ENCODE results near the gene FLNB.
A peak's percentile ranks its signal among the peaks of the same experiment; 100 is the strongest.

Gene FLNB

DNA sequence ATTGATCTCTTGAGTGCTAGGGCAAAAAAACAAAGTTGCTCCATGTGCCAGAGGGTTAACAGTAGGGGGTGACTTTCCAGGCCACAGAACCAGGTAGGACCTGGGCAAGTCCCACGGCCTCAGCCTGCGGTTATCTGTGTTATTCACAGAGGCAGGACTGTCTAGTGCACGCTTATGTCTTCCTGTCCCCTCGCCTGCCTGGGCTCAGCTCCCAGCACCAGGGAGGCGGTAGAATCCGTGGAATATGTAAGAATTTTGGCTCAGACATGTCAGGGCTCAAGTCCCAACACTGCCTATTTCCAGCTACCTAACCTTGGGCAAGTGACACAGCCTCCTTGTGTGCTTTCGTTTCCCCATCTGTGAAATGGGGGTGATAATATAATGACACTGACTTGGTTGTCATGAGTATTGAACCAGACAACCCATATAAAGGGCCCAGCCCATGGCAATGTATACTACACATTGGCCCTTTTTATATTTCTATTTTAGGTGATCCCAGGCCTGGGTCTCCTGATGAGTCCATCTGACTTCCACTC is 44.3 kb upstream of the FLNB start:
- Histone ChIP-seq H3K4me2 (ENCODE audit: insufficient read depth, low read length, poor library complexity, severe bottlenecking) (no peak overlapping the region), H2BK15ac (ENCODE audit: low read length) (no peak overlapping the region)

DNA sequence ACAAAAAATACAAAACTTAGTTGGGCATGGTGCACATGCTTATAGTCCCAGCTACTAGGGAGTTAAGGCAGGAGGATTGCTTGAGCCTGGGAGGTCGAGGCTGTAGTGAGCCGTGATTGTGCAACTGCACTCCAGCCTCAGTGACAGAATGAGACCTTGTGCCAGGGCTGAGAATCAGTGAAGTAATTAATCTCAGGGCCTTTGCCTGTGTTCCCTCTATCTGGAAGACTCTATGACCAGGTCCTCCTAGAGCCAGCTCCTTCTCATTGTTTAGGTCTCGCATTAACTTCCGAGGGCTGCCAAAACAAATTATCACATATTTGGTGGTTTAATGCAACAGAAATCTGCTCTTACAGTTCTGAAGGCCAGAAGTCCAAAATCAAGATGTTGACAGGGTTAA is 41.4 kb upstream of the FLNB start:
- no peaks in the 10 kb centered on the region for H3K9me3 ChIP-seq (replicated peaks in 1 of 2; ENCODE audit: control insufficient read depth in 2 of 2, insufficient read depth in 1 of 2, low read depth in 1 of 2, low read length in 2 of 2)
- no peak overlapping the region for H4K8ac ChIP-seq (ENCODE audit: low read depth, low read length)
- H2BK12ac ChIP-seq (ENCODE audit: low read length) = no peak overlapping the region
- H2BK120ac ChIP-seq (ENCODE audit: low read depth, low read length) = no peak overlapping the region
- no peak overlapping the region for H3K4me3 ChIP-seq (ENCODE audit: low read length in 2 of 2)
- H2AFZ ChIP-seq (ENCODE audit: low read length) = no peak overlapping the region
- no peak overlapping the region for H4K91ac ChIP-seq (ENCODE audit: low read depth, low read length, poor library complexity)
- peaks cover 4 to 8% of the 10 kb centered on the region in 2 donors for H3K4me1 ChIP-seq (ENCODE audit: control insufficient read depth in 2 of 2, insufficient read depth in 1 of 2, low read depth in 1 of 2, low read length in 2 of 2)
- no peaks in the 10 kb centered on the region for H3K79me1 ChIP-seq (ENCODE audit: low read depth, low read length)
- H2BK15ac ChIP-seq (ENCODE audit: low read length) = no peak overlapping the region
- H3K4ac ChIP-seq (ENCODE audit: low read length) = no peak overlapping the region
- H3K9ac ChIP-seq (ENCODE audit: low read depth, low read length, poor library complexity) = no peak overlapping the region
- H3K23ac ChIP-seq (ENCODE audit: low read depth, low read length, poor library complexity) = no peak overlapping the region
- H3K4me2 ChIP-seq (ENCODE audit: insufficient read depth, low read length, poor library complexity, severe bottlenecking) = no peak overlapping the region
- DNase-seq (ENCODE audit: low spot score) = no peak
- no peak overlapping the region for H2AK5ac ChIP-seq (ENCODE audit: low read depth, low read length)
- H3K36me3 ChIP-seq (replicated peaks in 1 of 2; ENCODE audit: control insufficient read depth in 2 of 2, insufficient read depth in 2 of 2, low read length in 2 of 2) = no peaks in the 10 kb centered on the region
- H3K27ac ChIP-seq (replicated peaks; ENCODE audit: low read length) = no peak overlapping the region
- no peak overlapping the region for H3K18ac ChIP-seq (ENCODE audit: low read length)
- no peaks in the 10 kb centered on the region for H3K27me3 ChIP-seq (ENCODE audit: control insufficient read depth in 3 of 3, insufficient read depth in 3 of 3, low read depth in 1 of 3, low read length in 3 of 3)
- H2BK5ac ChIP-seq (ENCODE audit: low read length) = no peak overlapping the region
- WGBS, 2 donors (ENCODE audit: extremely low coverage in 2 of 2, insufficient read length in 2 of 2, insufficient replicate concordance in 1 of 2) = no CpG with 5 or more reads among the region's 4 CpGs
- no peak overlapping the region for H3K14ac ChIP-seq (ENCODE audit: low read length)

More for the DNA sequence above, 44.3 kb upstream of the FLNB start:
- Histone ChIP-seq H3K79me1 (ENCODE audit: low read depth, low read length) (no peaks in the 10 kb centered on the region), H3K27ac (replicated peaks; ENCODE audit: low read length) (no peak overlapping the region), H3K18ac (ENCODE audit: low read length) (no peak overlapping the region), H3K4ac (ENCODE audit: low read length) (no peak overlapping the region), H2AFZ (ENCODE audit: low read length) (no peak overlapping the region), H3K9me3 (replicated peaks in 1 of 2; ENCODE audit: control insufficient read depth in 2 of 2, insufficient read depth in 1 of 2, low read depth in 1 of 2, low read length in 2 of 2) (no peaks in the 10 kb centered on the region), H3K9ac (ENCODE audit: low read depth, low read length, poor library complexity) (no peak overlapping the region), H3K36me3 (replicated peaks in 1 of 2; ENCODE audit: control insufficient read depth in 2 of 2, insufficient read depth in 2 of 2, low read length in 2 of 2) (no peaks in the 10 kb centered on the region), H2AK5ac (ENCODE audit: low read depth, low read length) (no peak overlapping the region), H2BK5ac (ENCODE audit: low read length) (no peak overlapping the region), H3K23ac (ENCODE audit: low read depth, low read length, poor library complexity) (no peak overlapping the region), H3K14ac (ENCODE audit: low read length) (peak overlapping the region; percentile 40), H4K8ac (ENCODE audit: low read depth, low read length) (no peak overlapping the region), H3K4me3 (ENCODE audit: low read length in 2 of 2) (no peak overlapping the region), H2BK120ac (ENCODE audit: low read depth, low read length) (no peak overlapping the region), H3K27me3 (ENCODE audit: control insufficient read depth in 3 of 3, insufficient read depth in 3 of 3, low read depth in 1 of 3, low read length in 3 of 3) (no peaks in the 10 kb centered on the region), H4K91ac (ENCODE audit: low read depth, low read length, poor library complexity) (no peak overlapping the region), H2BK12ac (ENCODE audit: low read length) (no peak overlapping the region), H3K4me1 (ENCODE audit: control insufficient read depth in 2 of 2, insufficient read depth in 1 of 2, low read depth in 1 of 2, low read length in 2 of 2) (peaks cover 5 to 10% of the 10 kb centered on the region in 2 donors)
- no CpG with 5 or more reads among the region's 7 CpGs for WGBS, 2 donors (ENCODE audit: extremely low coverage in 2 of 2, insufficient read length in 2 of 2, insufficient replicate concordance in 1 of 2)
- no peak for DNase-seq (ENCODE audit: low spot score)

DNA sequence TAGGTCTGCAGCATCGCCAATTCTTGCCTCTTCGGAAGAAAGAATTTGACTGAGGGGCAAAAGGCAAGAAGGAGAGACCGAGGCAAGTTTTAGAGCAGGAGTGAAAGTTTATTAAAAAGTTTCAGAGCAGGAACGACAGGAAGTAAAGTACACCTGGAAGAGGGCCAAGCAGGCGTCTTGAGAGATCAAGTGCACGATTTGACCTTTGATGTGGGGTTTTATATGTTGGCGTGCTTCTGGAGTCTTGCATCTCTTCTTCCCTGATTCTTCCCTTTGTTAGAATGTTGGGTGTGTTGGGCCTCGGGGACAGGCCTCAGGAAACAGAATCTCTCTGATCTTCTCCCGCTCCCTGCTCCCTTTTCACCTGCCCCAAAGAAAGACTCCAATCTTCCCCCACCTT is 40.6 kb upstream of the FLNB start:
- WGBS, 2 donors (ENCODE audit: extremely low coverage in 2 of 2, insufficient read length in 2 of 2, insufficient replicate concordance in 1 of 2) = no CpG with 5 or more reads among the region's 9 CpGs
- no peak overlapping the region for H3K23ac ChIP-seq (ENCODE audit: low read depth, low read length, poor library complexity)
- H3K79me1 ChIP-seq (ENCODE audit: low read depth, low read length) = no peaks in the 10 kb centered on the region

DNA sequence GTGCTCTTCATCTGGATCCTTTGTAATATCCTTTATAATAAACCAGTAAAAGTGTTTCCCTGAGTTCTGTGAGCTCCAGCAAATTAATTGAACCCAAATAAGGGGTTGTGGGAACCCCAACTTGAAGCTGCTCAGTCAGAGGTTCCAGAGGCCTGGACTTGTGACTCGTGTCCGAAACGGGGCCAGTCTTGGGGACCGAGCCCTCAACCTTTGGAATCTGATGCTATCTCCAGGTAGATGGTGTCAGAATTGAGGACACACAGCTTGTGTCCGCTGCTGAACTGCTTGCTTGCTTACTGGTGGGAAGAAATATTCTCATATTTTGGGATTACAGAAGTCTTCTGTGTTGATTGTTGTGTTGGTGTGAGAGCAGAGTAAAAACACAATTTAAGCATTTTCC is 39.7 kb upstream of the FLNB start:
- no peak for DNase-seq (ENCODE audit: low spot score)
- no peak overlapping the region for H2BK15ac ChIP-seq (ENCODE audit: low read length)
- no peaks in the 10 kb centered on the region for H3K9me3 ChIP-seq (replicated peaks in 1 of 2; ENCODE audit: control insufficient read depth in 2 of 2, insufficient read depth in 1 of 2, low read depth in 1 of 2, low read length in 2 of 2)
- no peak overlapping the region for H3K27ac ChIP-seq (replicated peaks; ENCODE audit: low read length)
- H3K23ac ChIP-seq (ENCODE audit: low read depth, low read length, poor library complexity) = no peak overlapping the region
- no peak overlapping the region for H3K4me2 ChIP-seq (ENCODE audit: insufficient read depth, low read length, poor library complexity, severe bottlenecking)
- H3K18ac ChIP-seq (ENCODE audit: low read length) = no peak overlapping the region
- H3K27me3 ChIP-seq (ENCODE audit: control insufficient read depth in 3 of 3, insufficient read depth in 3 of 3, low read depth in 1 of 3, low read length in 3 of 3) = no peaks in the 10 kb centered on the region
- H3K9ac ChIP-seq (ENCODE audit: low read depth, low read length, poor library complexity) = no peak overlapping the region
- H2AK5ac ChIP-seq (ENCODE audit: low read depth, low read length) = peak overlapping the region; percentile 23
- peaks cover 4 to 12% of the 10 kb centered on the region in 2 donors for H3K4me1 ChIP-seq (ENCODE audit: control insufficient read depth in 2 of 2, insufficient read depth in 1 of 2, low read depth in 1 of 2, low read length in 2 of 2)
- no peak overlapping the region for H2AFZ ChIP-seq (ENCODE audit: low read length)
- no peak overlapping the region for H3K14ac ChIP-seq (ENCODE audit: low read length)
- no peak overlapping the region for H3K4ac ChIP-seq (ENCODE audit: low read length)
- no peak overlapping the region for H3K4me3 ChIP-seq (ENCODE audit: low read length in 2 of 2)
- H3K36me3 ChIP-seq (replicated peaks in 1 of 2; ENCODE audit: control insufficient read depth in 2 of 2, insufficient read depth in 2 of 2, low read length in 2 of 2) = no peaks in the 10 kb centered on the region
- no peaks in the 10 kb centered on the region for H3K79me1 ChIP-seq (ENCODE audit: low read depth, low read length)
- no peak overlapping the region for H2BK12ac ChIP-seq (ENCODE audit: low read length)
- WGBS, 2 donors (ENCODE audit: extremely low coverage in 2 of 2, insufficient read length in 2 of 2, insufficient replicate concordance in 1 of 2) = no CpG with 5 or more reads among the region's 5 CpGs
- no peak overlapping the region for H4K8ac ChIP-seq (ENCODE audit: low read depth, low read length)
- H4K91ac ChIP-seq (ENCODE audit: low read depth, low read length, poor library complexity) = no peak overlapping the region
- no peak overlapping the region for H2BK120ac ChIP-seq (ENCODE audit: low read depth, low read length)
- no peak overlapping the region for H2BK5ac ChIP-seq (ENCODE audit: low read length)

More for the DNA sequence above, 40.6 kb upstream of the FLNB start:
- no peaks in the 10 kb centered on the region for H3K27me3 ChIP-seq (ENCODE audit: control insufficient read depth in 3 of 3, insufficient read depth in 3 of 3, low read depth in 1 of 3, low read length in 3 of 3)
- DNase-seq (ENCODE audit: low spot score) = no peak
- no peak overlapping the region for H2BK12ac ChIP-seq (ENCODE audit: low read length)
- H3K18ac ChIP-seq (ENCODE audit: low read length) = no peak overlapping the region
- peak overlapping the region; percentile 27 for H2AK5ac ChIP-seq (ENCODE audit: low read depth, low read length)
- H4K8ac ChIP-seq (ENCODE audit: low read depth, low read length) = no peak overlapping the region
- H3K14ac ChIP-seq (ENCODE audit: low read length) = no peak overlapping the region
- H3K4ac ChIP-seq (ENCODE audit: low read length) = no peak overlapping the region
- H4K91ac ChIP-seq (ENCODE audit: low read depth, low read length, poor library complexity) = no peak overlapping the region
- H3K9me3 ChIP-seq (replicated peaks in 1 of 2; ENCODE audit: control insufficient read depth in 2 of 2, insufficient read depth in 1 of 2, low read depth in 1 of 2, low read length in 2 of 2) = no peaks in the 10 kb centered on the region
- no peak overlapping the region for H3K27ac ChIP-seq (replicated peaks; ENCODE audit: low read length)
- H3K4me1 ChIP-seq (ENCODE audit: control insufficient read depth in 2 of 2, insufficient read depth in 1 of 2, low read depth in 1 of 2, low read length in 2 of 2) = peaks cover 4 to 9% of the 10 kb centered on the region in 2 donors
- H2BK5ac ChIP-seq (ENCODE audit: low read length) = no peak overlapping the region
- no peak overlapping the region for H3K4me3 ChIP-seq (ENCODE audit: low read length in 2 of 2)
- H3K36me3 ChIP-seq (replicated peaks in 1 of 2; ENCODE audit: control insufficient read depth in 2 of 2, insufficient read depth in 2 of 2, low read length in 2 of 2) = no peaks in the 10 kb centered on the region
- no peak overlapping the region for H2BK120ac ChIP-seq (ENCODE audit: low read depth, low read length)
- no peak overlapping the region for H2BK15ac ChIP-seq (ENCODE audit: low read length)
- H2AFZ ChIP-seq (ENCODE audit: low read length) = no peak overlapping the region
- H3K9ac ChIP-seq (ENCODE audit: low read depth, low read length, poor library complexity) = no peak overlapping the region
- H3K4me2 ChIP-seq (ENCODE audit: insufficient read depth, low read length, poor library complexity, severe bottlenecking) = no peak overlapping the region

Data from neuronal stem cell (in vitro differentiated cells).